Left forelimb (tissue), 1 donor: ENCODE measurements around the gene FDX1.

Experiments
- DNase-seq: peaks from one replicate; pipeline ENCODE4 v3.0.0-alpha.2; 2018; ENCODE audit warnings: low spot score

The FDX1 gene

GRCh38 chr11:110508786-110509185 lies 79.0 kb downstream of the FDX1 start:
- no peak for DNase-seq

- no peak for DNase-seq
Observed at GRCh38 chr11:110509472-110509871, 79.7 kb downstream of the FDX1 start.

GRCh38 chr11:110512026-110512425 lies 82.3 kb downstream of the FDX1 start:
- DNase-seq = no peak

GRCh38 chr11:110513259-110513801 lies 83.6 kb downstream of the FDX1 start:
- DNase-seq = peak; percentile 73

GRCh38 chr11:110513846-110514437 lies 84.2 kb downstream of the FDX1 start:
- no peak for DNase-seq
